H9 (cell line): ENCODE data around the gene MGST2. TPM values are rescaled to one million over a fixed set of nuclear protein-coding genes. Genes with fewer than 3 reads are reported as not detected.

Experiments
- DNase-seq: peaks from one replicate; pipeline ENCODE4 v3.0.0-alpha.2; 2017
- H2AFZ ChIP-seq: one replicate; pipeline ENCODE4 v1.6.1; 2013; ENCODE audit warnings: mild to moderate bottlenecking, low read length, control low read depth, moderate library complexity
- H2AK5ac ChIP-seq: 2 replicates; pipeline ENCODE4 v1.6.1; 2013; ENCODE audit warnings: low read length, control low read depth, mixed read lengths; ENCODE audit not compliant: insufficient read length
- H2BK120ac ChIP-seq: one replicate; pipeline ENCODE4 v1.6.1; 2013; ENCODE audit warnings: low read depth, mild to moderate bottlenecking, low read length, control low read depth, inconsistent platforms; ENCODE audit not compliant: poor library complexity, severe bottlenecking
- H2BK12ac ChIP-seq: 2 replicates; pipeline ENCODE4 v1.6.1; 2013; ENCODE audit warnings: low read length, control low read depth, mixed read lengths, low read depth; ENCODE audit not compliant: insufficient read length
- H2BK15ac ChIP-seq: 2 replicates; pipeline ENCODE4 v1.6.1; 2013; ENCODE audit warnings: low read depth, low read length, control low read depth
- H2BK20ac ChIP-seq: one replicate; pipeline ENCODE4 v1.6.1; 2013; ENCODE audit warnings: low read depth, mild to moderate bottlenecking, low read length, control low read depth, inconsistent platforms; ENCODE audit not compliant: poor library complexity, severe bottlenecking
- H2BK5ac ChIP-seq: 2 replicates; pipeline ENCODE4 v1.6.1; 2013; ENCODE audit warnings: low read length, control low read depth, mixed read lengths; ENCODE audit not compliant: insufficient read length
- H3K14ac ChIP-seq: 2 replicates; pipeline ENCODE4 v1.6.1; 2013; ENCODE audit warnings: low read length, control low read depth; ENCODE audit not compliant: insufficient read depth
- H3K18ac ChIP-seq: 2 replicates; pipeline ENCODE4 v1.6.1; 2013; ENCODE audit warnings: low read depth, mild to moderate bottlenecking, mixed read lengths, low read length, control low read depth; ENCODE audit not compliant: insufficient read length
- H3K23ac ChIP-seq: 2 replicates; pipeline ENCODE4 v1.6.1; 2013; ENCODE audit warnings: low read length, control low read depth, mixed read lengths, low read depth; ENCODE audit not compliant: insufficient read length
- H3K23me2 ChIP-seq: 2 replicates; pipeline ENCODE4 v1.6.1; 2013; ENCODE audit warnings: low read depth, mild to moderate bottlenecking, mixed read lengths, low read length, control low read depth; ENCODE audit not compliant: insufficient read length, poor library complexity, severe bottlenecking
- H3K27ac ChIP-seq: 2 replicates; pipeline ENCODE4 v1.5.1; 2013; ENCODE audit warnings: low read length, control low read depth, mixed read lengths, low read depth; ENCODE audit not compliant: insufficient read length
- H3K27me3 ChIP-seq: 2 replicates; pipeline ENCODE4 v1.6.1; 2013; ENCODE audit warnings: low read length, control low read depth, inconsistent platforms; ENCODE audit not compliant: insufficient read depth
- H3K4ac ChIP-seq: 2 replicates; pipeline ENCODE4 v1.6.1; 2013; ENCODE audit warnings: low read depth, mild to moderate bottlenecking, control low read depth, inconsistent platforms, low read length, moderate library complexity
- H3K4me1 ChIP-seq: 2 replicates; pipeline ENCODE4 v1.6.1; 2013; ENCODE audit warnings: low read length, control low read depth, inconsistent platforms; ENCODE audit not compliant: insufficient read depth
- H3K4me2 ChIP-seq: 2 replicates; pipeline ENCODE4 v1.6.1; 2013; ENCODE audit warnings: low read length, control low read depth, mixed read lengths; ENCODE audit not compliant: insufficient read length, insufficient read depth
- H3K56ac ChIP-seq: 2 replicates; pipeline ENCODE4 v1.6.1; 2013; ENCODE audit warnings: low read depth, mild to moderate bottlenecking, mixed read lengths, low read length, control low read depth; ENCODE audit not compliant: insufficient read length
- H3K79me1 ChIP-seq: 2 replicates; pipeline ENCODE4 v1.6.1; 2013; ENCODE audit warnings: low read depth, mild to moderate bottlenecking, moderate library complexity, low read length, control low read depth, inconsistent platforms; ENCODE audit not compliant: insufficient read depth, poor library complexity, severe bottlenecking
- H3K79me2 ChIP-seq: 2 replicates; pipeline ENCODE4 v1.6.1; 2013; ENCODE audit warnings: low read length, control low read depth, inconsistent platforms; ENCODE audit not compliant: insufficient read depth
- H3K9ac ChIP-seq: 2 replicates; pipeline ENCODE4 v1.6.1; 2013; ENCODE audit warnings: low read length, control low read depth, mixed read lengths; ENCODE audit not compliant: insufficient read length; ENCODE audit errors: extremely low read depth
- H3K9me3 ChIP-seq: one replicate; pipeline ENCODE4 v1.6.1; 2013; ENCODE audit warnings: low read depth, low read length, inconsistent platforms; ENCODE audit not compliant: control insufficient read depth
- H3T11ph ChIP-seq: one replicate; pipeline ENCODE4 v1.6.1; 2013; ENCODE audit warnings: mild to moderate bottlenecking, low read length, control low read depth, inconsistent platforms
- H4K20me1 ChIP-seq: one replicate; pipeline ENCODE4 v1.6.1; 2013; ENCODE audit not compliant: control insufficient read depth, insufficient read length, insufficient read depth
- H4K5ac ChIP-seq: 2 replicates; pipeline ENCODE4 v1.6.1; 2013; ENCODE audit warnings: low read depth, mild to moderate bottlenecking, mixed read lengths, low read length, control low read depth; ENCODE audit not compliant: insufficient read length
- H4K8ac ChIP-seq: replicated peaks from 2 replicates; pipeline ENCODE4 v1.6.1; 2013; ENCODE audit warnings: low read length, control low read depth, mixed read lengths, low read depth; ENCODE audit not compliant: insufficient read length
- H4K91ac ChIP-seq: 2 replicates; pipeline ENCODE4 v1.6.1; 2013; ENCODE audit warnings: low read depth, mild to moderate bottlenecking, moderate library complexity, mixed read lengths, low read length, control low read depth; ENCODE audit not compliant: insufficient read length
- H3K27ac Mint-ChIP-seq, 3 experiments: 2 replicates in 2 of 3; 3 replicates in 1 of 3; pipeline ENCODE4 v1.8.0; 2020 to 2021; ENCODE audit warnings: mixed read lengths in 3 of 3, mild to moderate bottlenecking in 1 of 3, moderate library complexity in 1 of 3
- H3K27me3 Mint-ChIP-seq: 2 replicates; pipeline ENCODE4 v1.8.0; 2021; ENCODE audit warnings: low read depth, mild to moderate bottlenecking, moderate library complexity, mixed read lengths
- H3K36me3 Mint-ChIP-seq, 3 experiments: 2 replicates in 2 of 3; 3 replicates in 1 of 3; pipeline ENCODE4 v1.8.0; 2020 to 2021; ENCODE audit warnings: low read depth in 3 of 3, mixed read lengths in 3 of 3; ENCODE audit not compliant: insufficient read depth in 1 of 3
- H3K4me1 Mint-ChIP-seq, 2 experiments: 2 replicates each; pipeline ENCODE4 v1.8.0; 2020; ENCODE audit warnings: mixed read lengths in 2 of 2
- H3K4me3 Mint-ChIP-seq, 2 experiments: 2 replicates in 1 of 2; 3 replicates in 1 of 2; pipeline ENCODE4 v1.8.0; 2020 to 2021; ENCODE audit warnings: mild to moderate bottlenecking in 2 of 2, mixed read lengths in 2 of 2, moderate library complexity in 1 of 2
- H3K9me3 Mint-ChIP-seq, 2 experiments: 2 replicates in 1 of 2; 3 replicates in 1 of 2; pipeline ENCODE4 v1.8.0; 2020; ENCODE audit warnings: mild to moderate bottlenecking in 2 of 2, mixed read lengths in 2 of 2, moderate library complexity in 1 of 2
- WGBS: extraction: QIAGEN DNeasy Blood & Tissue Kit; methylation state at CpG from one replicate; pipeline ENCODE4 v1.1.7; 2013; ENCODE audit warnings: missing lambda C conversion rate, low lambda C conversion rate, mixed read lengths; ENCODE audit not compliant: insufficient read length; ENCODE audit errors: extremely low coverage; 5-methylcytosine and 5-hydroxymethylcytosine counted together
- total RNA-seq: library from RNA; stranded (reverse); gene quantifications from 2 replicates; pipeline ENCODE4 v1.2.1, GENCODE V29; 2021
- TF ChIP-seq, protein P1 (sequence below): fragments of 200-600 bp; sonication (generic); conservative IDR thresholded peaks from 3 replicates; pipeline ENCODE4 v1.8.0; 2021; ENCODE audit warnings: antibody characterized with exemption, mild to moderate bottlenecking

Gene MGST2
- total RNA-seq, 1 experiment from 2014 or later: 6.4 TPM

DNA sequence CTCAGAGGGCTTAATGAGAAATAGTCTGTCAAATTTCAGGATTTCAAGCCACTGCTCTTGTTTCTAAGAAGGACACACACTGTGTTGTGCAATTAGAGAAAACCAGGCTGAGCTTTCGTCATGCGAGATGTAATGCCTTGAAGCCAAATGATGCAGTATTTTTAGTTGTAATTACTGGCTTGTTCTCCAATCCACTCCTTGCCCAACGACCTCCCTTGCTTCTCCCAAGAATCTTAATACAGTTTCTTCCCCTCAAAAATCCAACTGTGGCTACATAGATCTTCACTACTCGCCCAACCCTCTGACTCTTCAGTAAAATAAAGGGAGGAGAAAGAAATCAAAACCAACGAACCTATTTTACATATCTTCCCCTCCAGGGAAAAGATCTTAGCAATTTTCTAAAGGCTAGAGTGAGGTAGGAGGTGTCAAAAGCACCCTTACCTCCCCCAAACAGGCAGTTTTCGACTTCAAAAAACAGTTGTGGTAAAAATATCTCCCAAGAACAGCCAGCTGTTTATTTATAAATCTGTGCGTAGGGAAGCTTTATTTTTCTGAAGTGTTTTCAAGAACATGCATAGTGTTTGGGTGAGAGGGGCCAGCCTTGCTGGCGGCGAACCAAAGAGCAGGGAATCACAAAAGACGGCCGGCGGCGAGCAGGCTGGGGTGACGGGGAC is 68.7 kb downstream of the MGST2 start:
- peak overlapping the region; percentile 56 for H3K4me2 ChIP-seq
- no peak overlapping the region for H3K27ac ChIP-seq
- peak overlapping the region; percentile 67 to 83 for H3K4me3 Mint-ChIP-seq

More for the DNA sequence above, 68.7 kb downstream of the MGST2 start:
- H3K14ac ChIP-seq: no peak overlapping the region
- H3K23me2 ChIP-seq: peaks cover 4% of the 10 kb centered on the region
- H3K18ac ChIP-seq: no peak overlapping the region
- H3K56ac ChIP-seq: no peak overlapping the region
- WGBS: no CpG with 5 or more reads among the region's 14 CpGs
- H2BK120ac ChIP-seq: no peak overlapping the region
- H2BK15ac ChIP-seq: no peak overlapping the region
- no peak overlapping the region for H4K91ac ChIP-seq
- peaks cover 6% of the 10 kb centered on the region; the same call in 1 of the 2 replicates for H3K4me1 ChIP-seq
- H4K20me1 ChIP-seq: no peaks in the 10 kb centered on the region
- no peak overlapping the region for H4K8ac ChIP-seq
- H3K27me3 ChIP-seq: peaks cover 7% of the 10 kb centered on the region; the same call in 1 of the 2 replicates
- no peak overlapping the region for H2BK5ac ChIP-seq
- H4K5ac ChIP-seq: no peak overlapping the region
- H3K4ac ChIP-seq: no peak overlapping the region
- no peak overlapping the region for H3T11ph ChIP-seq
- H3K23ac ChIP-seq: no peak overlapping the region
- TF ChIP-seq, protein P1, sequence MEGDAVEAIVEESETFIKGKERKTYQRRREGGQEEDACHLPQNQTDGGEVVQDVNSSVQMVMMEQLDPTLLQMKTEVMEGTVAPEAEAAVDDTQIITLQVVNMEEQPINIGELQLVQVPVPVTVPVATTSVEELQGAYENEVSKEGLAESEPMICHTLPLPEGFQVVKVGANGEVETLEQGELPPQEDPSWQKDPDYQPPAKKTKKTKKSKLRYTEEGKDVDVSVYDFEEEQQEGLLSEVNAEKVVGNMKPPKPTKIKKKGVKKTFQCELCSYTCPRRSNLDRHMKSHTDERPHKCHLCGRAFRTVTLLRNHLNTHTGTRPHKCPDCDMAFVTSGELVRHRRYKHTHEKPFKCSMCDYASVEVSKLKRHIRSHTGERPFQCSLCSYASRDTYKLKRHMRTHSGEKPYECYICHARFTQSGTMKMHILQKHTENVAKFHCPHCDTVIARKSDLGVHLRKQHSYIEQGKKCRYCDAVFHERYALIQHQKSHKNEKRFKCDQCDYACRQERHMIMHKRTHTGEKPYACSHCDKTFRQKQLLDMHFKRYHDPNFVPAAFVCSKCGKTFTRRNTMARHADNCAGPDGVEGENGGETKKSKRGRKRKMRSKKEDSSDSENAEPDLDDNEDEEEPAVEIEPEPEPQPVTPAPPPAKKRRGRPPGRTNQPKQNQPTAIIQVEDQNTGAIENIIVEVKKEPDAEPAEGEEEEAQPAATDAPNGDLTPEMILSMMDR: no peak
- H3K9me3 Mint-ChIP-seq: no peaks in the 10 kb centered on the region; a peak in 1 of 5 replicates
- no peaks in the 10 kb centered on the region; a peak in 1 of 7 replicates for H3K36me3 Mint-ChIP-seq
- no peak overlapping the region for H2AK5ac ChIP-seq
- H3K9me3 ChIP-seq: no peaks in the 10 kb centered on the region
- H3K9ac ChIP-seq: no peak overlapping the region
- no peaks in the 10 kb centered on the region for H3K79me1 ChIP-seq
- H3K79me2 ChIP-seq: no peaks in the 10 kb centered on the region
- peaks cover 17 to 26% of the 10 kb centered on the region in 2 experiments for H3K4me1 Mint-ChIP-seq
- H2BK20ac ChIP-seq: no peak overlapping the region
- H2AFZ ChIP-seq: no peak overlapping the region
- peaks cover 48% of the 10 kb centered on the region for H3K27me3 Mint-ChIP-seq
- H2BK12ac ChIP-seq: no peak overlapping the region
- DNase-seq: no peak
- H3K27ac Mint-ChIP-seq: no peak overlapping the region
